ENCODE measurements around the gene DHRS7C. TPM values are rescaled to one million over a fixed set of nuclear protein-coding genes. Genes with fewer than 3 reads are reported as not detected.

Gene DHRS7C
- total and polyA plus RNA-seq, 12 donors, result not detected

- 34 to 47% (median 43%) methylated on average over 9 of the region's 9 CpGs for WGBS, 4 donors
- no peaks in the 10 kb centered on the region for H3K9me3 ChIP-seq (replicated peaks in 1 of 3)
- no peak overlapping the region for H3K27ac ChIP-seq
- TF ChIP-seq POLR2A (IDR thresholded peaks at IDR 0.05) (no peak), CTCF (IDR thresholded peaks at IDR 0.05) (no peak)
- intact Hi-C loops (cut with DNase I), result no loop called here
- no peaks in the 10 kb centered on the region for H3K27me3 ChIP-seq
- no peak overlapping the region for H3K4me3 ChIP-seq
- DNase-seq, result peak in 1 of 7 donors; percentile 54
- no peaks in the 10 kb centered on the region for H3K36me3 ChIP-seq (replicated peaks in 1 of 2)
- H3K4me1 ChIP-seq (replicated peaks in 1 of 2), result no peaks in the 10 kb centered on the region
These were observed 65.8 kb downstream of the DHRS7C start for GRCh38 chr17:9725575-9725974.

Other genes starting within 250 kb of the DHRS7C start
- gene STX8, start 215.8 kb downstream of the DHRS7C start, total RNA-seq, result 10 to 100 TPM; 21.9 to 82.1 (median 72.6) TPM
- 10 to 100 TPM; 60.1 to 94.1 (median 71.9) TPM for gene STX8, start 215.8 kb downstream of the DHRS7C start, polyA plus RNA-seq
- under 1 TPM in 6 of 9 donors, not detected in 3; 0.42 to 0.90 (median 0.66) TPM for gene CFAP52, start 214.9 kb downstream of the DHRS7C start, total RNA-seq
- under 1 TPM; 0.10 to 0.99 (median 0.48) TPM for gene CFAP52, start 214.9 kb downstream of the DHRS7C start, polyA plus RNA-seq
- gene USP43, start 146.1 kb downstream of the DHRS7C start, total RNA-seq, result 1 to 10 TPM in 1 of 9 donors, under 1 TPM in 6, not detected in 2; 0.11 to 1.2 (median 0.52) TPM
- gene USP43, start 146.1 kb downstream of the DHRS7C start, polyA plus RNA-seq, result 1 to 10 TPM in 1 of 3 donors, under 1 TPM in 2; 0.11 to 1.1 (median 0.97) TPM
- not detected for gene GSG1L2, start 30.5 kb upstream of the DHRS7C start, total RNA-seq
- gene GSG1L2, start 30.5 kb upstream of the DHRS7C start, polyA plus RNA-seq, result not detected
- gene GLP2R, start 34.3 kb upstream of the DHRS7C start, total RNA-seq, result 1 to 10 TPM in 1 of 9 donors, under 1 TPM in 7, not detected in 1; 0.07 to 1.2 (median 0.38) TPM
- gene GLP2R, start 34.3 kb upstream of the DHRS7C start, polyA plus RNA-seq, result under 1 TPM; 0.24 to 0.40 (median 0.24) TPM
- under 1 TPM in 2 of 9 donors, not detected in 7; 0.14 to 0.91 TPM for gene RCVRN, start 113.7 kb upstream of the DHRS7C start, total RNA-seq
- under 1 TPM in 2 of 3 donors, not detected in 1; 0.13 to 0.80 TPM for gene RCVRN, start 113.7 kb upstream of the DHRS7C start, polyA plus RNA-seq

Measured in adrenal gland (tissue), 12 donors.